ENCODE data around the gene LSM7.

The LSM7 gene

GRCh38 chr19:2276429-2276986 lies 51.9 kb downstream of the LSM7 start:
- no peak for DNase-seq (ENCODE audit: low spot score)

GRCh38 chr19:2275588-2276428 lies 52.6 kb downstream of the LSM7 start:
- DNase-seq (ENCODE audit: low spot score) = no peak

- DNase-seq (ENCODE audit: low spot score) = peak; percentile 79
These were observed 53.4 kb downstream of the LSM7 start for GRCh38 chr19:2274931-2275535.

- DNase-seq (ENCODE audit: low spot score) = no peak
These were observed 54.1 kb downstream of the LSM7 start for GRCh38 chr19:2274185-2274711.

GRCh38 chr19:2273356-2274184 lies 54.8 kb downstream of the LSM7 start:
- DNase-seq (ENCODE audit: low spot score) = peak; percentile 88
